Uterus (tissue), 4 donors: Measurements from ENCODE around the gene NYNRIN. TPM values are rescaled to one million over a fixed set of nuclear protein-coding genes. Genes with fewer than 3 reads are reported as not detected.
A peak's percentile ranks its signal among the peaks of the same experiment; 100 is the strongest.

Experiments
- DNase-seq, 2 donors: peaks; one replicate each; pipeline ENCODE4 v3.0.0-alpha.2; 2019 to 2020
- H3K27ac ChIP-seq, 2 donors: fragments of 200-600 bp; sonication (generic); 1 replicate in 1 of 2; 2 replicates in 1 of 2; pipeline ENCODE4 v1.5.1; 2016 to 2018
- H3K27me3 ChIP-seq, 2 donors: fragments of 200-600 bp; sonication (generic); one replicate each; pipeline ENCODE4 v1.5.1; 2018 to 2019; ENCODE audit warnings: control low read depth in 1 of 2
- H3K36me3 ChIP-seq, 2 donors: fragments of 200-600 bp; sonication (generic); one replicate each; pipeline ENCODE4 v1.5.1; 2019; ENCODE audit warnings: control low read depth in 1 of 2
- H3K4me1 ChIP-seq, 2 donors: fragments of 200-600 bp; sonication (generic); one replicate each; pipeline ENCODE4 v1.5.1; 2018 to 2019; ENCODE audit warnings: control low read depth in 1 of 2
- H3K4me3 ChIP-seq, 2 donors: fragments of 200-600 bp; sonication (generic); 1 replicate in 1 of 2; 2 replicates in 1 of 2; pipeline ENCODE4 v1.5.1; 2018 to 2019; ENCODE audit warnings: mild to moderate bottlenecking in 1 of 2
- H3K9me3 ChIP-seq, 2 donors: fragments of 200-600 bp; sonication (generic); one replicate each; pipeline ENCODE4 v1.5.1; 2019; ENCODE audit warnings: control low read depth in 1 of 2
- CTCF ChIP-seq, 4 experiments: fragments of 200-600 bp in 2 of 4; fragments of 450-650 bp in 2 of 4; sonication (generic) in 2 of 4; IDR thresholded peaks; one replicate each; pipeline ENCODE4 v1.5.1; 2016 to 2019; ENCODE audit warnings: antibody characterized with exemption in 4 of 4, mild to moderate bottlenecking in 2 of 4, moderate library complexity in 1 of 4
- POLR2A ChIP-seq, 2 donors: fragments of 450-650 bp; IDR thresholded peaks; one replicate each; pipeline ENCODE4 v1.6.1; 2016; ENCODE audit warnings: antibody characterized with exemption in 2 of 2, mild to moderate bottlenecking in 1 of 2, moderate library complexity in 1 of 2
- intact Hi-C: fragments of 100-400 bp; cut with DNase I; formaldehyde crosslinking; loops from one replicate; pipeline ENCODE4 v1.15.1; 2023; ENCODE audit warnings: low total_unique reads
- total RNA-seq, 4 donors: library from RNA; depleted of rRNA in 3 of 4; stranded (reverse); fragments of >200 nt in 3 of 4; gene quantifications; one replicate each; pipeline versions ENCODE4 v1.1.0 to v1.2.4, GENCODE V29; 2014 to 2023
- donor health status: DM: yes; HTN: yes; CAD: no.

Gene NYNRIN
- total RNA-seq, 4 donors from 2014 or later: 4.9 to 51.1 (median 27.3) TPM

DNA sequence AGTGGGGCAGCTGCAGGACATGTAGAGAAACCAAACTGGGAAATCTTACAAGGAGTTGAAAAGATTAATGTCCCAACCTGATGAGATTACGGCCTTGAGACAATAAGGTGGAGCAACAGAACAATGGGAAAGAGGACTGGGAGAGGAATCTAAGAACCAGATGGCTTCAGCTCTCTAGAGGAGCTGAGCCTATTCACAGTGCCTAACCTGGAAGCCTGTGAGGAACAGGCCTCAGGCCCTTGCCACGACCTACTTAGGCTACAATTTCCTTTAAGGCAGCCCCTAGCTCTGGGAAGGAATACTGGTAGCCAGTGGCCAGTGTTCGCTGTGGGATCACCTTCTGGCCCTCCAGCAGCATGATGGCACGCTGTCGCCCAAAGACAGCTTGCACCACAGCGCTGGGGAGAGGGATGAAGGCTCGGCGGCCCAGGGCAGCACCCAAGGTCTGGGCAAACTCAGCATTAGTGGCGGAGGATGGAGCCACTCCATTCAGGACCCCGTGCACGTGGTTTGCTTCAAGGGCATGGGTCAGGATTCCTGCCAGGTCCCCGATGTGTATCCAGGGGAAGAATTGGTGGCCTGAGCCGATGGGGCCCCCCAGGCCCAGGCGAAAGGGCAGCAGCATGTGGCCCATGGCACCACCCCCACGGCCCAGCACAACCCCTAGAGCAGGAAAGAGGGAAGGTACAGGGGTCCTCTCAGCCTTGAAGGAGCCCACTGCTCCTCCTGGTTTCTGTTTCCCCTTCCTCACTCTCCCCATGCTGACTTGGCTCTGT is 41.2 kb downstream of the NYNRIN start:
- H3K4me1 ChIP-seq: peaks cover 6 to 10% of the 10 kb centered on the region in 2 donors

DNA sequence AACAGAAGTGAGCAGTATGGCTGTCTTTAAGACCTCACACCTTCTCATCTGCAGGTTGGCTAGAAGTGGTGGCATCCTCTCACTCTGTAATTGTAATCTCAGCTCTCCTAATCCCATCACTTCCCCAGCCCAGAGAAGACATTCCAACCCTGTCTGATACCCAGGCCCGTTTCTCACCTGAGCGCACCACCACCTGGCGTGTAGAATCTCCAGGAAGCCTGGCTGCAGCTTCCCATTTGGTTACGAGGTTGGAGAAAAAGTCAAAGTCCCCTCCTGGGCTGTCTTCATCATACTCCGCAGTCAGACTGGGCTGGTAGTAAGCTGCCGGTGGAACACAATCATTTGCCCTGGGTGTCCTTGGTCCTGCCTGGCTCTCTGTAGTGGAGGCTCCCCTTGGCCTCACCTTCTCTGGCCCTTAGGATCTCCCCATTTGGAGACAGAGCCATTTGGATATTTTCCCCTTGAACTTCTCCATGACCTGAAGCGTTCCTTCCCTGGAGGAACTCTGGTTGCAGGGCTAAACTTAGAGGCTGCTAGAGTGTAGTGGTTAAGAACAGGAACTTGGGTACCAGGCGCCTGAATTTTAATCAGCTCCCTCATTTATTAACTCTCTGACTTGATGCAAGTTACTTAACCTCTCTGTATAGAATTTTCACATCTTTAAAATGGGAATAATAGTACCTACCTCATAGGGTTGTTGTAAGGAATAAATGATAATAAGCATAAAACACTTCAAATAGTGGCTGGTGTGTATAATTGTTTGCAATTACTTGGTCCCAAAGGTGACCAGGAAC is 42.0 kb downstream of the NYNRIN start:
- Histone ChIP-seq H3K27ac (peak overlapping the region; percentile 99 to 100), H3K9me3 (no peaks in the 10 kb centered on the region), H3K36me3 (no peaks in the 10 kb centered on the region), H3K4me1 (peaks cover 6 to 10% of the 10 kb centered on the region in 2 donors), H3K4me3 (no peak overlapping the region), H3K27me3 (no peaks in the 10 kb centered on the region)
- DNase-seq: no peak
- TF ChIP-seq POLR2A (IDR thresholded peaks at IDR 0.05) (no peak), CTCF (IDR thresholded peaks at IDR 0.05) (no peak)
- intact Hi-C loops: no loop called here

More for the DNA sequence above, 41.2 kb downstream of the NYNRIN start:
- no peaks in the 10 kb centered on the region for H3K27me3 ChIP-seq
- H3K9me3 ChIP-seq: no peaks in the 10 kb centered on the region
- TF ChIP-seq CTCF (IDR thresholded peaks at IDR 0.05) (no peak), POLR2A (IDR thresholded peaks at IDR 0.05) (no peak)
- H3K27ac ChIP-seq: no peak overlapping the region
- intact Hi-C loops: loop anchor here (10.0 kb wide), 2 partner anchors 105 to 205 kb away; partner anchors contain the start of genes ADCY4, GMPR2, NEDD8 and RIPK3
- no peak for DNase-seq
- no peaks in the 10 kb centered on the region for H3K36me3 ChIP-seq
- no peak overlapping the region for H3K4me3 ChIP-seq

DNA sequence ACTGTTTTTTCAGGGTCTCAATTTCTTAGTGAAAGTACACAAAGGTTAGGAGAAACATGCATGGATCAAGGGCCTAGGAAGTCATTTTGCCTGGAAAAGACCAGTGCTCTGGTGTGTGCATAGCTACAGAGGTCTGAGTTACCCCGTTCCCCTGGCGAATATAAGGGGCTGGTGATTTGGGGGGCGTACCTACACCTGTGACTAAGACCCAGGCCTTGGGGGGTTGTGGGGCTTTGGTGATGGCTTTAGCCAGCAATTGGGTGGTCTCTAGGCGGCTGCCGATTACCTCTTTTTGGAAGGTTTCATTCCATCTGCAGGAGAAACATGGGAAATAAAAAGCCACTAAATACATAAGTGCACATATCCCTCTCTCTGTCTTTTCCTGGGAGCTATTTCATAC is 42.7 kb downstream of the NYNRIN start:
- H3K36me3 ChIP-seq: no peaks in the 10 kb centered on the region
- H3K27ac ChIP-seq: peak overlapping the region; percentile 99 to 100
- intact Hi-C loops: no loop called here
- no peak for TF ChIP-seq POLR2A (IDR thresholded peaks at IDR 0.05)
- TF ChIP-seq CTCF (IDR thresholded peaks at IDR 0.05): no peak
- peak overlapping the region; percentile 55 to 83 for H3K4me3 ChIP-seq
- H3K27me3 ChIP-seq: no peaks in the 10 kb centered on the region
- H3K9me3 ChIP-seq: no peaks in the 10 kb centered on the region
- H3K4me1 ChIP-seq: peaks cover 6 to 10% of the 10 kb centered on the region in 2 donors
- no peak for DNase-seq

DNA sequence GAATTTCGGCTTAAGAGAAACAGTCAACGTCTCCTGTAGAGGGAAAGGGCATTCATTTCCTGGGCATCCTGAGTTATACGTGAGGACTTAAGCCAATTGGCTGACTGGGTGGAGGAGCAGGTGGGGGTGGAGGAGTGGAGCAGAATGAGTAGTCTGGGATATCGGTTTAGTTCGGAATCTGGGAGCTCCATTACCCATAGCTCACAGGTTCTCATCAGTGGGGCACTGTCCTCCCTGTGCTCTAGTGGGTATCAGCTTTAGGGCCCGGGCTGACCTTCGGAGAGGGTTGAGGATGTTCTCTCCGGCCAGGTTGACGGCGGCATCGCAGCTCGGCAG is 43.1 kb downstream of the NYNRIN start:
- intact Hi-C loops: no loop called here
- H3K27me3 ChIP-seq: no peaks in the 10 kb centered on the region
- DNase-seq: no peak
- TF ChIP-seq CTCF (IDR thresholded peaks at IDR 0.05) (no peak), POLR2A (IDR thresholded peaks at IDR 0.05) (no peak)
- H3K4me1 ChIP-seq: peaks cover 6 to 10% of the 10 kb centered on the region in 2 donors
- peak overlapping the region; percentile 55 to 83 for H3K4me3 ChIP-seq
- H3K9me3 ChIP-seq: no peaks in the 10 kb centered on the region
- H3K27ac ChIP-seq: peak overlapping the region; percentile 99 to 100
- no peaks in the 10 kb centered on the region for H3K36me3 ChIP-seq
